PC-3 (cell line): ENCODE data around the gene KCTD15. TPM values are rescaled to one million over a fixed set of nuclear protein-coding genes. Genes with fewer than 3 reads are reported as not detected.

ENCODE experiments used
- ATAC-seq: fragments of 200-7000 bp; cut with Tn5 transposase; 2 replicates; pipeline ENCODE4 v1.9.1; 2020; ENCODE audit warnings: mild to moderate bottlenecking, moderate library complexity
- BruUV-seq: library from RNA; stranded (reverse); fragments of 400-500 nt; replicated peaks from 2 replicates; lab custom pipeline; 2021; lab: Mats Ljungman, UMichigan
- CTCF ChIA-PET: fragments of 300-600 bp; sonication (Branson Sonifier 250); formaldehyde crosslinking; loops from one replicate; lab custom pipeline; 2022; ENCODE audit warnings: antibody characterized with exemption; lab: Charles Lee
- POLR2A ChIA-PET: fragments of 300-600 bp; sonication (Branson Sonifier 250); formaldehyde crosslinking; loops from one replicate; lab custom pipeline; 2022; ENCODE audit warnings: antibody characterized with exemption; ENCODE audit not compliant: unreplicated experiment; lab: Charles Lee
- DNase-seq: peaks from one replicate; pipeline ENCODE4 v3.0.0-alpha.2; 2015
- H2AFZ ChIP-seq: fragments of 300-600 bp; sonication (generic); 2 replicates; pipeline ENCODE4 v1.6.0; 2016; ENCODE audit warnings: antibody characterized with exemption, low read length
- H3F3A ChIP-seq: fragments of 300-600 bp; sonication (generic); one replicate; pipeline ENCODE4 v1.6.0; 2017; ENCODE audit warnings: antibody characterized with exemption, low read length, control low read depth, mild to moderate bottlenecking; ENCODE audit not compliant: unreplicated experiment
- H3K27ac ChIP-seq: fragments of 300-600 bp; sonication (generic); 2 replicates; pipeline ENCODE4 v1.5.1; 2016; ENCODE audit warnings: mild to moderate bottlenecking, low read length
- H3K27me3 ChIP-seq: fragments of 300-600 bp; sonication (generic); 2 replicates; pipeline ENCODE4 v1.6.1; 2016; ENCODE audit warnings: low read length, mixed read lengths
- H3K36me3 ChIP-seq: fragments of 300-600 bp; sonication (generic); 2 replicates; pipeline ENCODE4 v1.6.1; 2016; ENCODE audit warnings: low read depth, mixed run types, low read length, mixed read lengths
- H3K4me1 ChIP-seq: fragments of 300-600 bp; sonication (generic); 2 replicates; pipeline ENCODE4 v1.5.1; 2016; ENCODE audit warnings: low read length; ENCODE audit not compliant: insufficient read depth
- H3K4me2 ChIP-seq: fragments of 300-600 bp; sonication (generic); 2 replicates; pipeline ENCODE4 v1.6.0; 2016; ENCODE audit warnings: low read length
- H3K4me3 ChIP-seq: fragments of 300-600 bp; sonication (generic); 2 replicates; pipeline ENCODE4 v1.5.1; 2016; ENCODE audit warnings: mild to moderate bottlenecking, low read length, mixed read lengths
- H3K79me2 ChIP-seq: fragments of 300-600 bp; sonication (generic); 2 replicates; pipeline ENCODE4 v1.6.1; 2017; ENCODE audit warnings: low read length, mixed read lengths
- H3K9ac ChIP-seq: fragments of 300-600 bp; sonication (generic); 2 replicates; pipeline ENCODE4 v1.6.0; 2016; ENCODE audit warnings: mild to moderate bottlenecking, low read length
- H3K9me2 ChIP-seq: fragments of 300-600 bp; sonication (generic); replicated peaks from 2 replicates; pipeline ENCODE4 v1.6.1; 2016; ENCODE audit warnings: mixed run types, low read length, mixed read lengths
- H3K9me3 ChIP-seq: fragments of 300-600 bp; sonication (generic); 2 replicates; pipeline ENCODE4 v1.6.1; 2016; ENCODE audit warnings: low read length, mixed read lengths
- H4K20me1 ChIP-seq: fragments of 300-600 bp; sonication (generic); 2 replicates; pipeline ENCODE4 v1.6.1; 2016; ENCODE audit warnings: low read length, mixed read lengths
- CTCF ChIP-seq: fragments of 300-600 bp; sonication (generic); conservative IDR thresholded peaks from 2 replicates; pipeline ENCODE4 v1.5.1; 2017; ENCODE audit warnings: antibody characterized with exemption, low read depth, mild to moderate bottlenecking, low read length
- EZH2 ChIP-seq: fragments of 300-600 bp; sonication (generic); IDR thresholded peaks from one replicate; pipeline ENCODE4 v1.6.1; 2017; ENCODE audit warnings: antibody characterized with exemption, mild to moderate bottlenecking, low read length; ENCODE audit not compliant: unreplicated experiment
- EZH2phosphoT487 ChIP-seq: fragments of 300-600 bp; sonication (generic); IDR thresholded peaks from 2 replicates; pipeline ENCODE4 v1.6.1; 2018; ENCODE audit warnings: mild to moderate bottlenecking, antibody characterized with exemption, low read length, borderline replicate concordance
- intact Hi-C: fragments of 100-400 bp; cut with micrococcal nuclease; formaldehyde crosslinking; loops from 2 replicates; pipeline ENCODE4 v1.9.0; 2023
- total RNA-seq: library from RNA; depleted of rRNA; stranded (reverse); fragments of >200 nt; gene quantifications from 2 replicates; pipeline ENCODE4 v1.2.3, GENCODE V29; 2014

KCTD15 gene
- total RNA-seq, 1 experiment from 2014 or later = 58.2 TPM

GRCh38 chr19:33862981-33863380 lies 66.3 kb downstream of the KCTD15 start:
- no peaks in the 10 kb centered on the region for H3K4me1 ChIP-seq
- no peaks in the 10 kb centered on the region for H3F3A ChIP-seq
- ChIA-PET POLR2A (no interaction called here), CTCF (no interaction called here)
- H3K9ac ChIP-seq = no peak overlapping the region
- H3K4me3 ChIP-seq = no peak overlapping the region
- no peak overlapping the region for H3K27ac ChIP-seq
- H2AFZ ChIP-seq = no peak overlapping the region
- TF ChIP-seq CTCF = no peak
- no peak for TF ChIP-seq EZH2phosphoT487
- no peak for TF ChIP-seq EZH2
- BruUV-seq = no TSS peak
- no peaks in the 10 kb centered on the region for H3K9me2 ChIP-seq
- intact Hi-C loops = no loop called here
- no peaks in the 10 kb centered on the region for H3K36me3 ChIP-seq
- DNase-seq (no peak), ATAC-seq (no peak)
- H3K27me3 ChIP-seq = peaks cover 3% of the 10 kb centered on the region; the same call in 1 of the 2 replicates
- H3K9me3 ChIP-seq = no peaks in the 10 kb centered on the region
- H3K4me2 ChIP-seq = no peak overlapping the region
- no peaks in the 10 kb centered on the region for H4K20me1 ChIP-seq
- H3K79me2 ChIP-seq = no peaks in the 10 kb centered on the region

- Histone ChIP-seq H3K4me3 (no peak overlapping the region), H3K9ac (no peak overlapping the region), H3K9me2 (no peaks in the 10 kb centered on the region), H3K79me2 (no peaks in the 10 kb centered on the region), H3F3A (no peaks in the 10 kb centered on the region), H2AFZ (no peak overlapping the region), H4K20me1 (no peaks in the 10 kb centered on the region), H3K4me1 (no peaks in the 10 kb centered on the region), H3K4me2 (no peak overlapping the region), H3K27ac (no peak overlapping the region), H3K27me3 (no peaks in the 10 kb centered on the region), H3K36me3 (no peaks in the 10 kb centered on the region), H3K9me3 (no peaks in the 10 kb centered on the region)
- ATAC-seq = no peak
- intact Hi-C loops = no loop called here
- no TSS peak for BruUV-seq
- ChIA-PET CTCF (interaction anchor here (0.6 kb wide), 1 partner anchor 83 kb away, joined by 5 read pairs; no protein-coding TSS in a partner anchor), POLR2A (no interaction called here)
- DNase-seq = no peak
- TF ChIP-seq EZH2 (no peak), CTCF (no peak), EZH2phosphoT487 (no peak)
These were observed 66.8 kb downstream of the KCTD15 start for GRCh38 chr19:33863436-33863835.

GRCh38 chr19:33864311-33864850 lies 67.7 kb downstream of the KCTD15 start:
- no peaks in the 10 kb centered on the region for H3K79me2 ChIP-seq
- intact Hi-C loops = no loop called here
- no peak overlapping the region for H3K27ac ChIP-seq
- H2AFZ ChIP-seq = no peak overlapping the region
- no peak overlapping the region for H3K4me2 ChIP-seq
- ChIA-PET CTCF (no interaction called here), POLR2A (no interaction called here)
- H3K36me3 ChIP-seq = no peaks in the 10 kb centered on the region
- DNase-seq = peak; percentile 2
- H4K20me1 ChIP-seq = no peaks in the 10 kb centered on the region
- no peaks in the 10 kb centered on the region for H3K27me3 ChIP-seq
- TF ChIP-seq EZH2 = no peak
- no peak for TF ChIP-seq EZH2phosphoT487
- TF ChIP-seq CTCF = no peak
- H3K4me3 ChIP-seq = no peak overlapping the region
- H3K9ac ChIP-seq = no peak overlapping the region
- H3K4me1 ChIP-seq = no peaks in the 10 kb centered on the region
- H3K9me2 ChIP-seq = no peaks in the 10 kb centered on the region
- no peaks in the 10 kb centered on the region for H3F3A ChIP-seq
- no peak for ATAC-seq
- H3K9me3 ChIP-seq = no peaks in the 10 kb centered on the region
- BruUV-seq = no TSS peak
